Large intestine (tissue), 3 donors: Measurements from ENCODE around the gene TAB2. TPM values are rescaled to one million over a fixed set of nuclear protein-coding genes. Genes with fewer than 3 reads are reported as not detected.
A peak's percentile ranks its signal among the peaks of the same experiment; 100 is the strongest.
"Not testable (repeated sequence)": the region's sequence is repeated elsewhere in the genome, so short reads cannot be mapped to it uniquely, and the experiment has no call there.

ENCODE experiments used
- DNase-seq, 2 donors: peaks; one replicate each; pipeline versions ENCODE4 v3.0.0 to v3.0.0-alpha.2; 2013
- H3K27ac ChIP-seq: one replicate; pipeline ENCODE4 v1.5.1; 2013; ENCODE audit warnings: low read length
- H3K27me3 ChIP-seq: 2 replicates; pipeline ENCODE4 v1.6.1; 2013; ENCODE audit warnings: low read length; ENCODE audit not compliant: control insufficient read depth, insufficient read depth
- H3K36me3 ChIP-seq: 2 replicates; pipeline ENCODE4 v1.6.1; 2013; ENCODE audit warnings: low read length; ENCODE audit not compliant: control insufficient read depth, insufficient read depth
- H3K4me1 ChIP-seq: one replicate; pipeline ENCODE4 v1.6.1; 2013; ENCODE audit warnings: low read length; ENCODE audit not compliant: control insufficient read depth, insufficient read depth
- H3K4me3 ChIP-seq: one replicate; pipeline ENCODE4 v1.5.1; 2013; ENCODE audit warnings: low read length
- H3K9me3 ChIP-seq: one replicate; pipeline ENCODE4 v1.6.1; 2013; ENCODE audit warnings: mild to moderate bottlenecking, low read depth, low read length, moderate library complexity; ENCODE audit not compliant: control insufficient read depth
- WGBS: methylation state at CpG from one replicate; pipeline ENCODE4 v1.1.5; 2013; ENCODE audit warnings: low lambda C conversion rate; ENCODE audit not compliant: insufficient coverage; 5-methylcytosine and 5-hydroxymethylcytosine counted together
- polyA plus RNA-seq: library from polyadenylated mRNA; unstranded; fragments of 120-200 nt; gene quantifications from one replicate; pipeline ENCODE4 v1.2.1, GENCODE V29; 2013

Gene TAB2
- polyA plus RNA-seq, 1 donor: 43.7 TPM

DNA sequence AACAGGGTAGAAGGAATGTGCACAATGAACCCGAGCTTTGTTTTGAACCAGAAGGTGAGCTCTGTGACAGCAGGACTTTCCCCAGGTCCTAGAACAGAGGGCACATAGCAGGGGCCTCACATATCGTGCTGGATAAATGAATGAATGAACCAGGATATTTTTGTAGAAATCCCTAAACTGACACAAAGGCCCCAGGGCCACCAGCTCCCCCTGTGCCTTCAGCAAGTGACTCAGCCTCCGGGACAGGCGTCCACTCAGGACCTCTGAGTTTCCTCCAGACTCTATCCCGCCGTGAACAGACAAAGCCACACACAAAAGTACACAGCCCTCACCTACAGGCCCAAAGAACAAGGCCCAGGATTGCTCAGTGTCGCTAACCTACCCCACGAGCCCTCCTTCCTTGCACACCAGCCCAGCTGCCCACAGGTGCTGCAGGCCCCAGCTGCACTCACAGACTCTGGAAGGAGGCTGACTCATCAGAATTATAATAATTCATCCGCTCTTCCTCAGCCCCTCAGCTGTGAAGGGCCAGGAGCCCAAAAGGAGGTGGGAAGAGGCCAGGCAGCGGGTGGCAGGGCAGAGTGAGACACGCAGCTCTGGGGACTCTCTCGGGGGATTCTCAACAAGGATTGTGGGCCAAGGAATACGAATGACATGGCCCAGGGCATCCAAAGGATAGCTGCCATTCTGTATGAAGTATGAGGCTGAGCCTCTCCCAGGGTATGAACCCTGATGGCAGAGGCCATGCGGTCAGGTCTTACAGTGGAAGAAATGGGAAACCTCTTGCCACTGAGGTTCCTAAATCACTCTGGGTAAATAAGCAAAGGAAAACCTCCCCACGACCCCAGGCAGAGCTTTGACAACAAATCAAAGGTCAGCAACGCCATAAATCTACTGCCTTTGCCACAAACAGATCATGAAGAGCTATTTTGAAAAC lies 123.5 kb downstream of the TAB2 start:
- H3K27ac ChIP-seq: no peak overlapping the region
- no peaks in the 10 kb centered on the region for H3K36me3 ChIP-seq
- WGBS: no CpG with 5 or more reads among the region's 16 CpGs
- DNase-seq: peak in 1 of 2 donors; percentile 40
- no peaks in the 10 kb centered on the region for H3K27me3 ChIP-seq
- no peak overlapping the region for H3K4me3 ChIP-seq
- no peaks in the 10 kb centered on the region for H3K9me3 ChIP-seq
- H3K4me1 ChIP-seq: peaks cover 6% of the 10 kb centered on the region

GRCh38 chr6:149441740-149442139 lies 124.2 kb downstream of the TAB2 start:
- Histone ChIP-seq H3K9me3 (no peaks in the 10 kb centered on the region), H3K27me3 (no peaks in the 10 kb centered on the region), H3K4me1 (peaks cover 6% of the 10 kb centered on the region), H3K36me3 (no peaks in the 10 kb centered on the region), H3K4me3 (no peak overlapping the region), H3K27ac (no peak overlapping the region)
- DNase-seq: peak in 1 of 2 donors; percentile 36
- no CpG with 5 or more reads among the region's 9 CpGs for WGBS

GRCh38 chr6:149443411-149444181 lies 126.1 kb downstream of the TAB2 start:
- H3K4me1 ChIP-seq: peaks cover 6% of the 10 kb centered on the region

DNA sequence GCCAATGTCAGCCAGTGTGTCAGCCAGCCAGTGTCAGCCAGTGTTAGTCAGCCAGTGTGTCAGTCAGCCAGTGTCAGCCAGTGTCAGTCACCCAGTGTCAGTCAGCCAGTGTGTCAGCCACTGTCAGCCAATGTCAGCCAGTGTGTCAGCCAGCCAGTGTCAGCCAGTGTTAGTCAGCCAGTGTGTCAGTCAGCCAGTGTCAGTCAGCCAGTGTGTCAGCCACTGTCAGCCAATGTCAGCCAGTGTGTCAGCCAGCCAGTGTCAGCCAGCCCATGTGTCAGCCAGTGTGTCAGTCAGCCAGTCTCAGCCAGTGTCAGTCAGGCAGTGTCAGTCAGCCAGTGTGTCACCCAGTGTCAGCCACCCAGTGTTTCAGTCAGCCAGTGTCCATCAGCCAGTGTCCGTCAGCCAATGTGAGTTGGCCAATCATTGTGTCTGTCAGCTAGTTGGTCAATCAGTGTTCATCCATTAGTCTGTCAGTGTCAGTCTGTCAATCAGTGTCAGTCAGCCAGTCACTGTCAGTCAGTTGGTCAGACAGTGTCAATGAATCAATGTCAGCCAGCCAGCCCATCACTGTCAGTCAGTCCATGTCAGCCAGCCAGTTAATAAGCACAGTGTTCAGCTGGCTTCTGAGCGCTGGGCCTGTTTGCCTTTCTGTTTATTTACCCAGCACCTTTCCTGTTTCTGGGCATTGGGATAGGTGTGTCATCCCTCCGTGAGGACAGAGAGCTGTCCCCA lies 127.0 kb downstream of the TAB2 start:
- H3K4me1 ChIP-seq, H3K27me3 ChIP-seq, H3K27ac ChIP-seq, DNase-seq, H3K36me3 ChIP-seq, H3K9me3 ChIP-seq, H3K4me3 ChIP-seq: not testable (repeated sequence)
- WGBS: 0% methylated on average over 1 of the region's 3 CpGs

More at GRCh38 chr6:149443411-149444181, 126.1 kb downstream of the TAB2 start:
- Histone ChIP-seq H3K27me3 (no peaks in the 10 kb centered on the region), H3K36me3 (no peaks in the 10 kb centered on the region), H3K4me3 (no peak overlapping the region), H3K27ac (no peak overlapping the region), H3K9me3 (no peaks in the 10 kb centered on the region)
- no peak for DNase-seq
- no CpG with 5 or more reads among the region's 8 CpGs for WGBS

DNA sequence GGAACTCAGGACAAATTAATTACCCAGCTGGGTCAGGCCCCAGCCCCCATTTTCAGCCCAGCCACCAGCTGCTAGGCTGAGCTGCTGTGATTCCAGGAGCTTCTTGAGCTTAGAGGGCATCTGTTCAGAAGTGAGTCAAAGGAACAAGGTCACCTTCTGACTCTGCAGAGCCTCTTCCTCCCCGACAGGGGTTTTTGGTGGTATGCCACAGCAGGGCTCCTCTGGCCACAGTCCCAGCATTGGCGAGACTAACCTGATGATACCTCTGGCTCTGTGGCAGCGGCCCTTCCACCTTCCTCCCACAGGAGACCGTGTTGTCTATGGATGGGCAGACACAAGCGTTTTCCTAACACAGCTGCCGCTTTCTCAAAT lies 127.6 kb downstream of the TAB2 start:
- DNase-seq: no peak
- Histone ChIP-seq H3K4me1 (peaks cover 7% of the 10 kb centered on the region), H3K9me3 (no peaks in the 10 kb centered on the region), H3K4me3 (no peak overlapping the region), H3K27me3 (no peaks in the 10 kb centered on the region), H3K36me3 (no peaks in the 10 kb centered on the region), H3K27ac (no peak overlapping the region)
- WGBS: no CpG with 5 or more reads among the region's 6 CpGs

DNA sequence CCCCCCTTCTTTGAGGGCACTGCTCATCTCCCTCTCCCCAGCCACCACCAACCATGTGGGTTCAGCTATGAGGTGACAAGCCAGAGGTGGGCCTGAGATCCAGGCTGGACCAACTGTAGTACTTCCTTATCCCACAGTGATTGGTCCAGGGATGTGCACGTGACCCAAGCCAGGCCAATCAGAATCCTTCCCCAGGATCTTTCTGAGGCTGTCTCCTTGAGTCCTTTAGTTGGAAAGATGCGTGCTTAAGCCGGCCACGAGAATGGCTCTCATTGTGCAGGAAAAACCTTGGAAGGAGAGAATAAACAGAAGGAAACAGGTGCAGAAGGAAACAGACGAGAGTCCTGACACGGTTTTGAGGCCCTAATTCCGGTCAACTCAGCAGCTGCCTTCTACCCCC lies 128.1 kb downstream of the TAB2 start:
- WGBS: no CpG with 5 or more reads among the region's 7 CpGs
- Histone ChIP-seq H3K27me3 (peaks cover 2% of the 10 kb centered on the region), H3K27ac (no peak overlapping the region), H3K9me3 (no peaks in the 10 kb centered on the region), H3K4me1 (peaks cover 12% of the 10 kb centered on the region), H3K4me3 (no peak overlapping the region), H3K36me3 (no peaks in the 10 kb centered on the region)
- no peak for DNase-seq

DNA sequence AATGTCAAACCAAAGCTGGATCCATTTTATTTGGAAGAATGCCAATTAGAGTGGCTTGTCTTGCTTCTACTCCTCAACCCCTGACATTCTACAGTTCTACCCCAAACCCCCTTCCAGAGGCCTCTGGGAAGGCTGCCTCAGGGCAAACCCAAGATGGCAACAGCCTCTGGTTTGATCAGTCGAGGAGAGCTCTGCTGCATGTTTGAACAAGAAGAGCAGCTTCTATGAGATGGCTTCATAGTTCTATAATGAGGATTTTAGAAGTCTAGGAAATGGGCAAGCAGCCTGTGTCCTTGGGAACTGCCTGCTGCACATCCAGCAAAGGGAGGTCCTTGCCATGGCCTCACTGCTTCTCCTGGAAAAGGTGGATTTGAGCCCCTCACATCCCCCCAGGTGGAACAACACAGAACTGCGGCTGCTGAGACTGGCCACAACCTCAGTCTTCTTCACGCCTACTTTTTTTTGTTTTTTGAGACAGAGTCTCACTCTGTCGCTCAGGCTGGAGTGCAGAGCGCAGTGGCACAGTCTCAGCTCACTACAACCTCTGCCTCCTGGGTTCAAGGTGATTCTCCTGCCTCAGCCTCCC lies 129.4 kb downstream of the TAB2 start:
- H3K27me3 ChIP-seq: peaks cover 3% of the 10 kb centered on the region
- peaks cover 4% of the 10 kb centered on the region for H3K9me3 ChIP-seq
- H3K4me1 ChIP-seq: peaks cover 11% of the 10 kb centered on the region
- no peak overlapping the region for H3K4me3 ChIP-seq
- 100% methylated on average over 1 of the region's 5 CpGs for WGBS
- no peak overlapping the region for H3K27ac ChIP-seq
- H3K36me3 ChIP-seq: no peaks in the 10 kb centered on the region
- no peak for DNase-seq

DNA sequence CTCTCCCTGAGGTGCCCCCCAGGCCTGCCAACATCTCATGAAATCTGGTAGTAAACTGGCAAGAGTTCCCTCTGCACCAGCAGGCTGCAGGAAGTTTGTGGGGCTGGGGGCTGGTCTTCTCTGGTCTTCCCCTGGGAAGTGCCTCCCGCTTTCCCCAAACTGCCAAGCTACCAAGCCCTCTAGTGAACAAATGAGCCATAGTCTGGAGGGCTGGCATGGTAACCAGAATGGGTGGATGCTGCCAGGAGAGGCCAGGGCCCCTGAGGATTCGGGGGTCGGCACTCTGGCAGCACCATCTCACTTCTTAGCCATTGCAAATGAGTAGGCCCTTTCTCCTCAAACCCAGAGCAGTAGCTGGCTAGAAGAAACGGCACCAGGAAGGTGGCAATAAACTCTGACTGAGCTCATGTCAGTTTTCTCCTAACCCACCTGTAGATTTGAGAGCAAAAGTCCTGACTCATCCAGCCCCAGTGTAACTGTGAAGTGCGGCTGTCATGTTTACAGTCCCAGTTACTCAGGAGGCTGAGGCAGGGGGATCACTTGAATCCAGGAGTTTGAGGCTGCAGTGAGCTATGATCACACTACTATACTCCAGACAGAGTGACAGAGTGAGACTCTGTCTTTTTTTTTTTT lies 131.4 kb downstream of the TAB2 start:
- Histone ChIP-seq H3K27me3 (peaks cover 3% of the 10 kb centered on the region), H3K27ac (no peak overlapping the region), H3K4me3 (no peak overlapping the region), H3K36me3 (no peaks in the 10 kb centered on the region), H3K9me3 (peaks cover 4% of the 10 kb centered on the region), H3K4me1 (peaks cover 20% of the 10 kb centered on the region)
- no peak for DNase-seq
- WGBS: no CpG with 5 or more reads among the region's 5 CpGs

DNA sequence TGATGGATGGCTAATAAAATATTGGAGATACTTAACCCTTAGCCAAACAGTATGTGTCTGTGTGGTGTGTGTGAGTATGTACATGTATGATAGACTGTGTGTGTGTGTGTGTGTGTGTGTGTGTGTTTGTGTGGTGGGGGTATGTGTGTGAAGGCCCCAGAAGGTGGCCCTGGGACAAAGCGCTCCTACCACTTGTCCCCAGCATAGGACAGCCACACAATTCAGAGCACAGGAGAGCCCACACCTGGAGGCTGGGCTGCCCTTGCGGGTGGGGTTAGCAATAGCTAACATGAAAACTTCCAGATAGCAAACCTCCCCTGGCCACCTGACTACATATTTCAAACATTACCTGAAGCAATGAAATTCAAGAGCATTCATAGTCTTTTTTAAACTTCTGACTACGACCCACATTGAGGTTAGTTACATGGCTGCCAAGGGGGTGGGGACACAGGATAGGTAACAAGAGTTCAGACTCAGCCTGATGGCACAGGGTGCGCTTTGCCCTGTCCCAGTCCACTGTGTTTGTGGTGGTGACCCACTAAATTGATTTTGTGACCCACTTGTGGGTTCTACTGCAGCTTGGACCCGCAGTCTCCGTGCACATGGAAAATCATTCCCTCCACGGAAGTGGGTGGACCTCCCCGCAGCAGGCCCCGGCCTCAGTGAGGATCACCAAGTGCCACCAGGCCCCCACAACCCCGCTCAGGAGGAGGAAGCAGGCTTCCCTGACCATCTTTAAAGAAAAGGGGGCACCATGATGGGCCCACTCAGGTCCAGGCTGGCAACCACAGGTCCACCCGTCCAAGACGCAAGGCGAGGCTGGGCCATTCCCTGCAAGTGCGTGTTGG lies 132.5 kb downstream of the TAB2 start:
- DNase-seq: peak in 1 of 2 donors; percentile 21
- no peak overlapping the region for H3K27ac ChIP-seq
- H3K36me3 ChIP-seq: no peaks in the 10 kb centered on the region
- H3K9me3 ChIP-seq: peaks cover 4% of the 10 kb centered on the region
- H3K27me3 ChIP-seq: peaks cover 3% of the 10 kb centered on the region
- 83% methylated on average over 1 of the region's 14 CpGs for WGBS
- H3K4me3 ChIP-seq: peak overlapping the region; percentile 42
- H3K4me1 ChIP-seq: peaks cover 23% of the 10 kb centered on the region
